Cerebellar cortex (tissue), 1 donor: ENCODE measurements around the gene CACNA2D4.
"Not testable (repeated sequence)": the region's sequence is repeated elsewhere in the genome, so short reads cannot be mapped to it uniquely, and the experiment has no call there.

Experiments
- DNase-seq: peaks from one replicate; pipeline ENCODE4 v3.0.0-alpha.2; 2015; ENCODE audit warnings: low spot score

Gene CACNA2D4

DNA sequence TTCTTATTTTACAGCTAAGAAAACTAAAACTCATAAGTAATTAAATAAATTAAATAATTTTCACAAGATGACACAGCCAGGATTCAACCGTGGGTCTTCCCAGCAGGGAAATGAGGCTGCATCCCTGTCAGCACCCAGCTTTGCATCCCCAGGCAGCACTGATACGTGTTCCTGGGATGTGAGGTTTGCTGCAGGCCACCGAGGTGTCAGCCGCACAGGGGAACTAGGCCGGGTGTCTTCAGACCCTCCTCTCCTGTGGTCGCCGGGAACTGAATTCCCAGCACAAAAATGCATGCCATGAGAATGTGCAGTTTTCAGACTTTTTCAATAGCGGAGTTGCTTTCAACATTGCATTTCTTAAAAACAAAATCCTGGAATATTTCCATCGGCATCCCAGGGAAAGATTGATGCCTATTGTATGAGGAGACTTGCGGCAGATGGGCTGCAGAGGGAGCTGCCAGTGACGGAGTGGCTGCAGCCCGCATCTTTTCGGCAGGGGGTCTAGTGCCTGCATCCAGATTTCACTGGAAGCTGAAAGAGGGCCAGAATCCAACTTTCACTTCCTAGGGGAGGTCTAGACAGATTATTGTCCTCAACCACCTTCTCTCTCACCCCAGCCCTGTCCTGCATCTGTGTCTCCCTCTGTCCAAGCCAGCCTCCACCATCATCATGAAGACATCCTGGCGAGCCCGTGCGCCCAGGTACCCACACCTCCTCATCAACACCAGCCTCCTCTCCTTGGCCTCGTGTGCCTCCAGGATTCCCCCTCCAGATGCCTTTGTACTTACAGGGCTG is 85.5 kb downstream of the CACNA2D4 start:
- DNase-seq = no peak

GRCh38 chr12:1830981-1831963 is 87.2 kb downstream of the CACNA2D4 start:
- DNase-seq = no peak

DNA sequence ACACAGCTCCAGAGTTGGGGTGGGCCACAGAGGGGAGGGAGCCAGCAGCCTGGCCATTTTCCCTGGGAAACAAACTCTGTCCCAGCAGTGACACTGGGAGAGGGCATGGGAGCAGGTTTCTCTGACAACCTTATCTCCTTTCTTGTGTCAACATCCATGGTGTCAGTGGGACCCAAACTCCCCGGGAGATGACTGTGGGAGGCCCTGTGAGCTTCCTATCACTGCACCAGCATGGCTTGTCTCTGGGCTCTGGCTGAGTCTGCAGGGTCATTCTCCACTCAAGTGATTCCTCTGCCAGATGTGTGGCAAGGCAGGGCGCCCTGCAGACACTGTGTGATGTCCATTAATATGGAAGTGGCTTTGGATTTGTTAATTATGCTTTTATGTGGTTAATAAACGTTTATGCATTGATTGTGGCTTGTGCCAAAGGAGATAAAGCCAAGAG is 88.0 kb downstream of the CACNA2D4 start:
- no peak for DNase-seq

DNA sequence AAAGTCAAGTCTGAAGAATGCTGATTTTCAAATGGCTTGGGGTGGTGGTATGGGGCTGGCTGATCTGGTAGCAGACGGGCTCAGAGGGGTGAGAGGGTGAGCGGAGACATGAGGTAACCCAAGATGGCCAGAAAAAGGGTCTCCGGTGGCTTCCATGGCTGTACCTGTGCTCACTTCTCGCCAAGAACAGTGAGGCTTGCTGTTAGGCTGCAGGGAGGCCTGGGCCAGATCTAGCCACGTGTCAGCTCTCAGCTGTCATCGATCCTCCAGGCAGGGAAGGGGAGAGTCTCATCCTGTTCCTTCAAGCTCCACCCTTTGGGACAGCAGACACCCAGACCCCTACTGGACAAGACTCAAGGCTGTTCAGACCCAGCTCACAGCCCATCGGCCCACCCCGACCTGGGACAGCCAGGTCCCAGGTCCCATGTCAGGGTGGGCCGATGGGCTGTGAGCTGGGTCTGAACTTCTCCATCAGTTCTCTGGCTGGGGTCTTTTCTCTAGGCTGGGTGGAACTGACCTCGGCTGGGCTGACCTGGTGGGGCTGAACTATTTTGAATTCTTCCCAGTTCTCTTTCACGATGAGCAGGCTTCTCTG is 89.0 kb downstream of the CACNA2D4 start:
- DNase-seq = no peak

DNA sequence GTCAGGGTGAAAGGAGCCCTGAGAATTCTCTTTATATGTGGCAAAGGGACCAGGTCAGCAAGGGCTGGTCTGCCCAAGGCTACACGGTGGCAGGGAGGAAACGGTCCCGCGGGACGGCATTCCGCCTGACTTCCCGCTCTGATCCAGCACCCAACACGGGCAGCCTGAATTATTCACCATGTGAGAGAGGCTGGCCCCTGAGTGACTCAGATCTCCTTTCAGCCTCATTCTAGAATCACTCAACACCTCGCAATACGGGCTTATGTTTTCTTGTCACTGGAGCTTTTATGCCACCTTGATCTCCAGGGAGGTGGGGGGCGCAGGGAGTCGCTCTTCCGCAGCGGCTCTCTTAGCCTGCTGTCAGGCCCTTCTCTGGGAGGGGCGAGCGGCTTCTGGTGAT is 89.6 kb downstream of the CACNA2D4 start:
- no peak for DNase-seq

DNA sequence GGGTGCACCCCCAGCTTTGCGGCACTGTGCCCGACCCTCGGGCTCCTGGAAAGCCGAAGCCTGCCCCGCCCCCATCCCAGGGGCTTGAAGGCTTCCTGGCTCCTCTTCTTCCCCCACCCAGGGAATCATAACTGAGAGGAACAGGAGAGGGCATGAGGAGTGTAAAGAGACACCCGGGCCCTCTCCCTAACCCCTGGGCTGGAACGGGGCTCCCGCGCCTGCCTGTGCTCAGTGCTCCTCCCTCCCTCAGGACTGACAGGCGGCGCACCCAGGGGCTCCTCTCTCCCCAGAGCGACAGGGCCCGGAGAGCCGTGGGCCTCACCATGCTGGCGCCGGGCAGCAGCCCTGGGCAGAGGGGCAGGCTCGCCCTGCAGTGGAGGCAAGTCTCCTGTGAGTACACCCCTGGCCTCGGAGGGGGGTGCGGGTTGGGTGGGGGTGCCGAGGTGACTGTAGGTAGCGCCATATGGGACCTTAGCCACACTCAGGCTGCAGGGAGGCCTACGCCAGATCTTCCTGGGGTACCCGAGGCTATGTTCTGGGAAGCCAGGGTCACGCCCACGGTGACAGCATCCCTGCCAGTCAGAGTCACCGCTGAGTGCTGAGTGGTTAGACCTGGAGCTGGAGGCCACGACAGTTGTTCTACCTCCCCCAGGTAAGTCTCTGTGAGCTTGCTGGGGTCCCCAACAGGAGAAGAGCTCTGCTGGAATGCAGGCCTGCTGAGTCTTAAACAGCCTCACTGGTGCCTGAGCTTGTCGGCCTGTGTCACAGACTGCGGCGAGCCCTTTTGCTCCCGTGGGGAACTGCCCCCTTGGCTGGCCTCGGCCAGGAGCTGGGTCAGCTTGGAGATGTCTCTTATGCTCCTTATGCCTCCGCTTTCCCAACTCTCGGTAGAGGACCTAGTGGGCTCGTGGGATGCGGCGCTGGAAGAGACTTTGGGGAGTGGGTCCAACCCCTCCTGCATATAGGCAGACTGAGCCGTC is 90.3 kb downstream of the CACNA2D4 start:
- DNase-seq = no peak

GRCh38 chr12:1826867-1827705 is 91.4 kb downstream of the CACNA2D4 start:
- DNase-seq = no peak

- no peak for DNase-seq
Measured at GRCh38 chr12:1826401-1826800, 92.1 kb downstream of the CACNA2D4 start.

- no peak for DNase-seq
Measured at GRCh38 chr12:1825382-1826102, 92.9 kb downstream of the CACNA2D4 start.

GRCh38 chr12:1823237-1823636 is 95.2 kb downstream of the CACNA2D4 start:
- DNase-seq = no peak

GRCh38 chr12:1822699-1823098 is 95.8 kb downstream of the CACNA2D4 start:
- no peak for DNase-seq

DNA sequence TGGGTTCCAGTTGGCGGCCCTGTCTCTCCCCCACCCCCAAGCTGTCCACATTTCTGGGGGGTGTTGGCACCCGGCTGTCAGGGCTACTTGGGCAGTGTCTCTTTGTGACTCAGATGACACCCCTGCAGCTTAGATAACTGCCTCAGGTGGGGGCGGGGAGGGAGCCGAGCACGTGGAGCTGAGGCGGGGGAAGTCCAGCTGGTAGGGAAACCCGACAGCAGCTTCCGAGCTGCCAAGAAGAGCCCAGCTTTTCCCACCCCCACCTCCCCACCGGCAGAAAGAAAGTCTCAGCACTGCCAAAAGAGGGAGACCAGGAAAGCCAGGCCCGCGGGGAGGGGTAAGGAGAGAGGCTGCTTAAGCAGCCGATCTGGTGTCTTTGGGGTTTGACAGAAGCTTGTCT is 96.6 kb downstream of the CACNA2D4 start:
- no peak for DNase-seq

GRCh38 chr12:1820896-1821291 is 97.6 kb downstream of the CACNA2D4 start:
- no peak for DNase-seq

GRCh38 chr12:1820191-1820895 is 98.1 kb downstream of the CACNA2D4 start, which contains the start of gene LRTM2:
TSS of gene LRTM2 (plus strand) at chr12:1820565. CDS start at chr12:1828149, 7,584 bp downstream.
- peak; percentile 28 for DNase-seq

DNA sequence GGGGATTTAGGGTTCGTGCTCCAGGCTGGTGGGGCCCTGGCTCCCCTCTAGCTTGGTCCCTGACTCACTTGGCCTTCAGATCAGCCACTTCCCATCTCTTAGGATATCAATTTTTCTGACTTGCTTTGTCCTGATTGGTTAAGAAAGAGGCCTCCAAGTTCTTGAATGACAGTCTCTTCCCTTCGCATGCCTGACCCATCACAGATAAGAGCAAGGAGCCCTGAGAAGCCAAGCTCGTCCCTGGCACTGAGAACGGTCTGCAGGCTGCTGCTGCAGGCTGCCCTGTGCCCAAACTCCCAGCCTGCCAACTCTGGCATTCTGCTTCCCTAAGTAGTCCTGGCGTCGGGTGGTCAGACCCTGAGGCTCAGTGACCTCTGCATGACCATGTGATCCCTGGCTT is 98.9 kb downstream of the CACNA2D4 start:
- peak; percentile 38 for DNase-seq

DNA sequence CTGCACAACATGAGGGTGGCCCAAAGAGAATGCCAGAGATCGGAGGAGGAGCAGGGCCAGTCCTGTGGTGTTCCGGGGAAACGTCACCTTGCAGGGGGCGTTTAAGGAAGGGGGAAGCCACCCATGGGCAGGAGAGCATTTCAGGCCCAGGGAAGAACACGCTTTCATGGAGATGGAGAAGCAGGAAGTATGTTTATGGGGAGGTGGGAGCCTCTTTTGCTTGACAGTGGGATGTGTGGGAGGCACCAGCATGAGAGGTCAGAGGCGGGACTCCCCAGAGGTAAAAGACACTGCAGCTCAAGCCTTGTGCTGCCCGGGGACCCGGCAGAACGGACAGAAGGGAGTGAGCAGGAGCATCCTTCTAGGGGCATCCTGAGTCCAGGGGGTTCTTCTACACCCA is 99.4 kb downstream of the CACNA2D4 start:
- no peak for DNase-seq

GRCh38 chr12:1817928-1818327 is 100.5 kb downstream of the CACNA2D4 start:
- not testable (repeated sequence) for DNase-seq

DNA sequence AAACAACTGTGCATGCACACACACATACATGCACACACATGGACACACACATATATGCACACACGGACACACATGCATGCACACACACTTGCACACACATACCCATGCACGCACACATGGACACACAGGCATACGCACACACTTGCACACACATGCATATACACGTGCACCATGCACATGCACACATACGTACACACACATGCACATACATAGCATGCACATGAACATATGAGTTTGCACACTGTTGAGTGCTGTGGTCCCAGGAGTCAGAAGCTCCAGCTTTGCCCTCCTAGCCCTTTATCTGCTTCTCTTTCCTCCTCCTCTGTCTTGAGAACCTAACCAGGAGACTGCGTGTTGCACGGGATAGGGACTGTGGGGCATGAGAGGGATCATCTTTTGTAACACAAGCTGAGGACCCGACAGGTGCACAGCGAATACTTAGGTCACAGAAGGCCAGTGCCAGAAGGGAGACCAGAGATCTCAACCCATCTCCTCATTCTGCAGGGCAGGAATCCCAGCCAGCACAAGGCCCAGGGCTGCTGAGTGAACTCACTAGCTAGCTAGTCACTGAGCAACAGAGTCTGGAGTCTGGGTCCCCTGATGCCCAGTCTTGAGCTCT is 101.6 kb downstream of the CACNA2D4 start:
- no peak for DNase-seq
